HL-60 (cell line): ENCODE data around the gene CASS4.
A peak's percentile ranks its signal among the peaks of the same experiment; 100 is the strongest.

Experiments
- DNase-seq, 2 experiments: peaks; one replicate each; pipeline ENCODE4 v3.0.0-alpha.2; 2010 to 2020; ENCODE audit warnings: low read depth in 1 of 2, low spot score in 1 of 2
- H3K27ac ChIP-seq: fragments of 250-450 bp; sonication (Bioruptor Pico); replicated peaks from 2 replicates; pipeline ENCODE4 v1.5.1; 2020; ENCODE audit warnings: mild to moderate bottlenecking, moderate library complexity
- H3K27me3 ChIP-seq: fragments of 250-450 bp; sonication (Bioruptor Pico); 2 replicates; pipeline ENCODE4 v1.5.1; 2021; ENCODE audit warnings: mild to moderate bottlenecking, moderate library complexity; ENCODE audit not compliant: insufficient read depth, poor library complexity, severe bottlenecking
- H3K4me3 ChIP-seq: replicated peaks from 2 replicates; pipeline ENCODE4 v1.5.1; 2011; ENCODE audit warnings: mild to moderate bottlenecking, control low read depth, low read length; ENCODE audit not compliant: insufficient read depth
- GABPA ChIP-seq: IDR thresholded peaks from 2 replicates; pipeline ENCODE4 v1.6.1; 2012; ENCODE audit warnings: low read depth
- POLR2AphosphoS5 ChIP-seq: IDR thresholded peaks from 2 replicates; pipeline ENCODE4 v1.6.1; 2012; ENCODE audit warnings: low read depth
- SPI1 ChIP-seq: IDR thresholded peaks from 2 replicates; pipeline ENCODE4 v1.6.1; 2012; ENCODE audit warnings: low read depth, mild to moderate bottlenecking, borderline replicate concordance
- TF ChIP-seq, protein P1 (sequence below): IDR thresholded peaks from one replicate; pipeline ENCODE4 v1.5.1; 2011; ENCODE audit warnings: low read length, control low read depth, inconsistent platforms; ENCODE audit not compliant: insufficient read depth
- TF ChIP-seq, protein P2 (sequence below): IDR thresholded peaks from 2 replicates; pipeline ENCODE4 v1.6.1; 2012; ENCODE audit warnings: low read depth; ENCODE audit not compliant: insufficient replicate concordance

Gene CASS4

DNA sequence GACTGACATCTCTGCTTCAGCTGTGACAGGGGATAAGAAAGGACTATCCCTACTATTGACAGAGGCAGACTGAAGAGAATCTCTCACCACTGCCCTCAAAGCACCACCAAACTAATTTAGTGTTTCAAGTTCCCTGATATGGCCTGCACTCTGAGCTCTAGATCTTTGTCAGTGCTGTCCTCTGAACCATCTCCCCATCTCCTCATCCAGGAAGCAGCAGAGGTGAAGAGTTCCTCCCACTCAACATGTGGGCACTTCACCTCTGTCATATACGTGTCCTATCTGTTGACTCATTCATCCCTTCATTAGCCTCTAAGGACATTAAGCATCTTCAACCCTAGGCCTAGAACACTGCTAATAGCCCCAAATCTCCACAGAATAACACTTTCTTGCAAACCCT, 39.2 kb upstream of the CASS4 start:
- TF ChIP-seq POLR2AphosphoS5, result no peak
- TF ChIP-seq SPI1, result no peak
- TF ChIP-seq, protein P1, sequence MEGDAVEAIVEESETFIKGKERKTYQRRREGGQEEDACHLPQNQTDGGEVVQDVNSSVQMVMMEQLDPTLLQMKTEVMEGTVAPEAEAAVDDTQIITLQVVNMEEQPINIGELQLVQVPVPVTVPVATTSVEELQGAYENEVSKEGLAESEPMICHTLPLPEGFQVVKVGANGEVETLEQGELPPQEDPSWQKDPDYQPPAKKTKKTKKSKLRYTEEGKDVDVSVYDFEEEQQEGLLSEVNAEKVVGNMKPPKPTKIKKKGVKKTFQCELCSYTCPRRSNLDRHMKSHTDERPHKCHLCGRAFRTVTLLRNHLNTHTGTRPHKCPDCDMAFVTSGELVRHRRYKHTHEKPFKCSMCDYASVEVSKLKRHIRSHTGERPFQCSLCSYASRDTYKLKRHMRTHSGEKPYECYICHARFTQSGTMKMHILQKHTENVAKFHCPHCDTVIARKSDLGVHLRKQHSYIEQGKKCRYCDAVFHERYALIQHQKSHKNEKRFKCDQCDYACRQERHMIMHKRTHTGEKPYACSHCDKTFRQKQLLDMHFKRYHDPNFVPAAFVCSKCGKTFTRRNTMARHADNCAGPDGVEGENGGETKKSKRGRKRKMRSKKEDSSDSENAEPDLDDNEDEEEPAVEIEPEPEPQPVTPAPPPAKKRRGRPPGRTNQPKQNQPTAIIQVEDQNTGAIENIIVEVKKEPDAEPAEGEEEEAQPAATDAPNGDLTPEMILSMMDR, result no peak
- no peak for TF ChIP-seq GABPA
- TF ChIP-seq, protein P2, sequence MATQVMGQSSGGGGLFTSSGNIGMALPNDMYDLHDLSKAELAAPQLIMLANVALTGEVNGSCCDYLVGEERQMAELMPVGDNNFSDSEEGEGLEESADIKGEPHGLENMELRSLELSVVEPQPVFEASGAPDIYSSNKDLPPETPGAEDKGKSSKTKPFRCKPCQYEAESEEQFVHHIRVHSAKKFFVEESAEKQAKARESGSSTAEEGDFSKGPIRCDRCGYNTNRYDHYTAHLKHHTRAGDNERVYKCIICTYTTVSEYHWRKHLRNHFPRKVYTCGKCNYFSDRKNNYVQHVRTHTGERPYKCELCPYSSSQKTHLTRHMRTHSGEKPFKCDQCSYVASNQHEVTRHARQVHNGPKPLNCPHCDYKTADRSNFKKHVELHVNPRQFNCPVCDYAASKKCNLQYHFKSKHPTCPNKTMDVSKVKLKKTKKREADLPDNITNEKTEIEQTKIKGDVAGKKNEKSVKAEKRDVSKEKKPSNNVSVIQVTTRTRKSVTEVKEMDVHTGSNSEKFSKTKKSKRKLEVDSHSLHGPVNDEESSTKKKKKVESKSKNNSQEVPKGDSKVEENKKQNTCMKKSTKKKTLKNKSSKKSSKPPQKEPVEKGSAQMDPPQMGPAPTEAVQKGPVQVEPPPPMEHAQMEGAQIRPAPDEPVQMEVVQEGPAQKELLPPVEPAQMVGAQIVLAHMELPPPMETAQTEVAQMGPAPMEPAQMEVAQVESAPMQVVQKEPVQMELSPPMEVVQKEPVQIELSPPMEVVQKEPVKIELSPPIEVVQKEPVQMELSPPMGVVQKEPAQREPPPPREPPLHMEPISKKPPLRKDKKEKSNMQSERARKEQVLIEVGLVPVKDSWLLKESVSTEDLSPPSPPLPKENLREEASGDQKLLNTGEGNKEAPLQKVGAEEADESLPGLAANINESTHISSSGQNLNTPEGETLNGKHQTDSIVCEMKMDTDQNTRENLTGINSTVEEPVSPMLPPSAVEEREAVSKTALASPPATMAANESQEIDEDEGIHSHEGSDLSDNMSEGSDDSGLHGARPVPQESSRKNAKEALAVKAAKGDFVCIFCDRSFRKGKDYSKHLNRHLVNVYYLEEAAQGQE, result no peak
- no peaks in the 10 kb centered on the region for H3K27me3 ChIP-seq
- no peak for DNase-seq
- no peak overlapping the region for H3K4me3 ChIP-seq
- H3K27ac ChIP-seq, result peak overlapping the region; percentile 61

DNA sequence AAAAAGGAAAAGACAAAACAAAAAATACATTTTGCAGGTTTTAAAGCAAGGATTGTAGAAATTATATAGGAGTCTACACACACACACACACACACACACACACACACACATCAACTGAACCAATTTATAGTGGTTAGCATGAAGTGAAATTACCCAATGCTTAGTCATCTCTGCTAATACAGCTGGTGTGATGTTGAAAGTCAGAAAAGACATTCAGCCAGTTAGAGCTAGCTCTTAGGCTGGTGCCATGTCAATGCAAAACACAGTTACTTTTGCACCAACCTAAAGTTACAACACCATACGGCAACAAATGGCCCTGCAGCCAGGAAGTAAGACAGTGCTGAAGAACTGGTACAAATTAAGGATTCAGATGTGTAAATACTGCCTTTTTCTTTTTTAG, 38.1 kb upstream of the CASS4 start:
- no peak overlapping the region for H3K4me3 ChIP-seq
- TF ChIP-seq, protein P1, result no peak
- TF ChIP-seq, protein P2, result no peak
- TF ChIP-seq GABPA (peak; percentile 48; the same call in 1 of the 2 replicates), SPI1 (peak; percentile 26; the same call in 1 of the 2 replicates), POLR2AphosphoS5 (peak; percentile 82)
- H3K27ac ChIP-seq, result peak overlapping the region; percentile 61
- H3K27me3 ChIP-seq, result no peaks in the 10 kb centered on the region
- DNase-seq, result peak; percentile 93 to 100

DNA sequence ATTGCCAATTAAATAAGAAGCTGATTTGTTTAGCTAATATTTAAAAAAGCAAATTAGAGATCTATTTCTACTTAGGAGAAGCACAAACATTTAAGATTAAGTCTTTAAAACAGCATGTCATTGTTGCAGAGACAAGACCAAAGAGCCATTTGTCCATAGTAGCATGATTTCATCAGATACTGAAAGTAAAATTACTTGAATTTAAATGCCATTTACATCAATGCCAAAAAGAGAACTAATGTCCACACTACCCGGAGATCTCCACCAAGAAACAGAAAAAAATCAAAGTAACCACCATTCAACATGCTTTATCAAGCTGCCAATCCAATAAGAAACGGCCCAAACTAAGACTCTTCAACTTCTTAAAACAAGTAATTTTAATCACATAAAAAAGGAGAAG, 35.7 kb upstream of the CASS4 start:
- Histone ChIP-seq H3K27me3 (no peaks in the 10 kb centered on the region), H3K4me3 (no peak overlapping the region), H3K27ac (peak overlapping the region; percentile 22)
- TF ChIP-seq SPI1 (no peak), POLR2AphosphoS5 (no peak)
- TF ChIP-seq, protein P1, result no peak
- no peak for DNase-seq

DNA sequence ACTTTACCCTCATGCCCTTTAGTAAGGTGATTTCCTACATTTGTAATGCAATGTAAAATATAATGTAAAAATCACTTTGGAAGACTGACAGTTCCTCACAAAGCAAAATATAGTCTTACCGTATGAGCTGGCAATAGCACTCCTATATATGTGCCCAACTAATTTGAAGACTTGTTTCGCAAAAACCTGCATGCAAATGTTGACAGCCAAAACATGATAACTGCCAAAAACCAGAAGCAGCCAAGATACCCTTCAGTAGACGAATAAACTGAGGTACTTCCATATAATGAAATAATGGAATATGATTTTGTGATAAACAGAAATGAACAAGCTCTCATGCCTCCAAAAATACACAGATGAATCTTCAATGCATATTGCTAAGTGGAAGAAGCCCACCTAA, 33.7 kb upstream of the CASS4 start:
- Histone ChIP-seq H3K27me3 (no peaks in the 10 kb centered on the region), H3K27ac (no peak overlapping the region), H3K4me3 (no peak overlapping the region)
- DNase-seq, result no peak
- TF ChIP-seq SPI1, result no peak
